ENCODE data around the gene HCN1.
"Not testable (repeated sequence)": the region's sequence is repeated elsewhere in the genome, so short reads cannot be mapped to it uniquely, and the experiment has no call there.

Gene HCN1

GRCh38 chr5:45312627-45313026 lies 383.6 kb downstream of the HCN1 start:
- not testable (repeated sequence) for DNase-seq (ENCODE audit: low read depth in 1 of 2, low spot score in 1 of 2)

DNA sequence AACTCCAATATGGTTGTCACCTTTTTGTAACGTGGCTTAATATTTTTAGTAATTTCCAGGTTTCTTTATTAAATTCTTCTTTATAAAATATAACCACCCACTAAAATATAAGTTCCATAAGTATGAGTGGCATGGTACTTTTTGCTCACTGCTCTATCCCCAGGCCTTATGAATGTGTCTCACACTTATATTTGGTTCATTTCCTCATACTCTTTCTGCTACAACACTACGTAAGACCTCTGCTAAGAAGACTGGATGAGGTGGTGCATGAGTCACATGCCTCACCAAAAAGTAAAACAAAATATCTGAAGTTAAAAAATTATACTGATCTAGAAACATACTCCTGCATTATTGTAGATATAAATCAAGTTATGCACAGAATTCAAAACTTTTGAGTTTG lies 400.9 kb downstream of the HCN1 start:
- DNase-seq (ENCODE audit: low read depth in 1 of 2, low spot score in 1 of 2): no peak

DNA sequence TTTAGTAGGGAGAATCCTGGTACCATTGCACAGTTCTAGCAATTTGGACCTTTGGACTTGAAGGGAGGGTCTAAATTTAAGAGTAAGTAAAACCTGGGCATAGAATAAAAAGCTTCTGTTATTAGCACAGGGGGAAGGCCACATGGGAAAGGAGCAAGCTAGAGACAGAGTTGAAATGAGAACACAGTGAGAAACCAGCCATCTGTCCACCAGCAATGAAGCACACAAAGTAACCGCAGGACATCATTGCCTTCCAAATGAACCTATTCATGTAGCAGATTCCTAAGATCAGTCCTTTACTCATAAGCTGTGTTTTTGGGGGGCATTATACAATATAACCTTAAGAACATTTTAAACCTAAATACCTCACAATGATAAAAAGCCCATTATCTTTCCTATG lies 407.4 kb downstream of the HCN1 start:
- DNase-seq (ENCODE audit: low read depth in 1 of 2, low spot score in 1 of 2): no peak

DNA sequence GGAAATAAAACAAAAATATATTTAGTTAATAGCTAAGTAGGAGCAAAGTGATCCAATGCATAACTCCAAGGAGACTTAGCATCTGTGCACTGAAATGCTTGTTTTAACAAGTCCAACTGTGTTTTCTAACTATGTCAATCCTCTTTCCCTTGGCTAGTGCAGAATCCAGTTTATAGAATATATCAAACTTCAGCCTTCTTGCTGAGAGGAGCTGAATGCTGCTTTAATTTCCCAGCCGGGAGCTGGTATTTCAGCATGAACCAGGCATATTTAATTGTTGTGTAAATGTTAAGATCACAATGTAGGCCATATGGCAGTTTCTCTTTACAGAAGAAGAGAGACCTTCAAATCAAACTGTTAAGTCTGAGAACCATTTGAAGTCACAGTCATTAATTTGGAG lies 411.7 kb downstream of the HCN1 start:
- DNase-seq (ENCODE audit: low read depth in 1 of 2, low spot score in 1 of 2): no peak

- DNase-seq (ENCODE audit: low read depth in 1 of 2, low spot score in 1 of 2): no peak
These were observed 415.1 kb downstream of the HCN1 start for GRCh38 chr5:45281081-45281480.

GRCh38 chr5:45279109-45279508 lies 417.1 kb downstream of the HCN1 start:
- DNase-seq (ENCODE audit: low read depth in 1 of 2, low spot score in 1 of 2): no peak

GRCh38 chr5:45277860-45278259 lies 418.3 kb downstream of the HCN1 start:
- DNase-seq (ENCODE audit: low read depth in 1 of 2, low spot score in 1 of 2): no peak

- no peak for DNase-seq (ENCODE audit: low read depth in 1 of 2, low spot score in 1 of 2)
These were observed 421.9 kb downstream of the HCN1 start for GRCh38 chr5:45274241-45274640.

- no peak for DNase-seq (ENCODE audit: low read depth in 1 of 2, low spot score in 1 of 2)
These were observed 424.6 kb downstream of the HCN1 start for GRCh38 chr5:45271626-45272025.

- DNase-seq (ENCODE audit: low read depth in 1 of 2, low spot score in 1 of 2): no peak
These were observed 431.7 kb downstream of the HCN1 start for GRCh38 chr5:45264447-45264846.

DNA sequence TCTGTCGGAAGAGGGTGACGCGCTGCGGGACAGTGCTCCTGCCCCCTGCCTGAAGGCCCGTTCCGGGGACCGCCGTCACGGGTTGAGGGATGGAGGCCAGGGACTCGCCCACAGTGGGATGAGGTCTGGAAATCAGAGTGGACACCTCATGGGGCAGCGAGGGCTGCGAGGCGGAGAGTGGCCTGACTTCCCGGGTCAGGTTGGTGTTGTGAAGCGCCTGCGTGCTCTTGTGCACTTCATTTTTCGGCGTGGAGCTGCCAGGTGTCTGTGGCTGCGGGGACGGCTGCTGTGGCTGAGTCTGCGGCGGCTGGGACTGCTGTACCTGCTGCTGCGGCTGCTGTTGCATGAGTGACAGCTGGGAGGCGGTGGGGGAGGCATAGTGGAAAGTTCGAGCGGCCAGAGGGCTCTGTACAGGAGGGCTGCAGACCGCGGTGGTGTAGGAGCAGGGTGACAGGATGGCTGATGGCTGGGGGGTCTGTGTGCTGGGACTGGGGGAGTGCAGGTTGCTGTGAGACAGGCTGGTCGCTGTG lies 434.1 kb downstream of the HCN1 start:
- no peak for DNase-seq (ENCODE audit: low read depth in 1 of 2, low spot score in 1 of 2)

- no peak for DNase-seq (ENCODE audit: low read depth in 1 of 2, low spot score in 1 of 2)
These were observed 435.1 kb downstream of the HCN1 start for GRCh38 chr5:45261125-45261524.

- DNase-seq (ENCODE audit: low read depth in 1 of 2, low spot score in 1 of 2): no peak
These were observed 435.9 kb downstream of the HCN1 start for GRCh38 chr5:45260292-45260691.

DNA sequence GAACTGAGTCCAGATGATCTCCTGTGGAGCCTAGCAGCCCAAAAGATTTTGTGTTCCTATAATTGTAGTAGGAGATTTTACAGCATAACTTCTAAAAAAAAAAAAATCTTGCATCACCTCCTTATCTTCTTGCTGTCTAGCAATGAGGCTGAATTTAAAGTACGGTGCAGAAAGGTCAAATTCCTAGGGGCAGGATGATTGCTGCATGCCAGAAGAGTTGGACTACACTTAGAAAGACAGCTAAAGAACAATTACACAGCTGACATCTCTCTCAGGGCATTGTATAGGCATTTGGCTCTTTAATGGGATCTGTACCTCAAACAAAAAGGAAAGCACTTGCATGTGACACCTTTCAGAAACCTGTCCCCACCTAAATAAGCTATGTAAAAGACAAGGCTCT lies 443.2 kb downstream of the HCN1 start:
- DNase-seq (ENCODE audit: low read depth in 1 of 2, low spot score in 1 of 2): no peak

DNA sequence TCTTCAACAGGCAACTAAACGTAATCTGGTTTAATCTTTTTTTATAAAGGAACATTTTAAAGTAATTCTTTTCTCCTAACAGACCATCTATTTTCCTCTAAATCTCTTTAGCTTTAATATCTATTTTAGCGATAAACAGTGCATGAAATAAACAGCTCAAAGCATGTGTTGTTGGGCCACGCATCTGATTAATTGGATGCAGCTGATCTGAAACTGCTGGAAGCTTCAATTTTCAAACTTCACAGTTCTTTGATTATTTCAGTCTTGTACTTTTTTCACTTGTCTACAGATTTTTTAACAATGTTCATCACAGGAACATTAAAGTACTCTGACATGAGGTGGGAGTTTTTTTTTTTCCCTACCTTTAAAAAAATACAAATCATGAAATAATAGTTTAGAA lies 443.6 kb downstream of the HCN1 start:
- no peak for DNase-seq (ENCODE audit: low read depth in 1 of 2, low spot score in 1 of 2)

- DNase-seq (ENCODE audit: low read depth in 1 of 2, low spot score in 1 of 2): no peak
These were observed 470.6 kb downstream of the HCN1 start for GRCh38 chr5:45225571-45226031.

DNA sequence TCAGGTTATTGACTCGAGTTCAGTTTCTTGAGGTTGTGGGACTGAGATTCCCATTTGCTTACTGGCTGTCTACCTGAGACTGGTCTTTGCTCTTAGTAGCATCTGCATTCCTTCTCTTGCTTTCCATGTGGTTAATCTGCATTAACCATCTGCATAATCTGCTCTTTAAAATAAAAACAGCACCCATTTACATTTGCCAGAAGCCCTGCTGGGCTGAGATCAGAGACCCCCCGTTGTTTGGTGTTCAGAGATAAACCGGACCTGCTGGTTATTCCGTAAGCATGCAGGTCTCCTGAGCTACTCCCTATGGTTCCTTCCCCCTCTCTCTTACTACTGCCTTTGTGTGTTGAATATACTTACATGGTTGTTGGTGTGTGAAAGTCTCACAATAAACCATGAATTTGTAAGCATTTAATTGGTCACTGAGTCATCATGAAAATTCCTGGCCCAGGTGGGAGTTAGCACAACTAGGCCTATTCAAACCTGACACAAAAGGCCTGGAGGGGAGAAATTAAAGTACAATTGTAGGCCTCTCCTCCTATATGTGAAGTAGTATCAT lies 490.7 kb downstream of the HCN1 start:
- no peak for DNase-seq (ENCODE audit: low read depth in 1 of 2, low spot score in 1 of 2)
